ENCODE measurements around the gene SNTA1. TPM values are rescaled to one million over a fixed set of nuclear protein-coding genes. Genes with fewer than 3 reads are reported as not detected.

SNTA1 gene
- total and polyA plus RNA-seq, 2 of the 13 experiments (the other 11 are each of a cell fraction or from before 2014, with no cell fraction given): 16.4 to 18.3 TPM

DNA sequence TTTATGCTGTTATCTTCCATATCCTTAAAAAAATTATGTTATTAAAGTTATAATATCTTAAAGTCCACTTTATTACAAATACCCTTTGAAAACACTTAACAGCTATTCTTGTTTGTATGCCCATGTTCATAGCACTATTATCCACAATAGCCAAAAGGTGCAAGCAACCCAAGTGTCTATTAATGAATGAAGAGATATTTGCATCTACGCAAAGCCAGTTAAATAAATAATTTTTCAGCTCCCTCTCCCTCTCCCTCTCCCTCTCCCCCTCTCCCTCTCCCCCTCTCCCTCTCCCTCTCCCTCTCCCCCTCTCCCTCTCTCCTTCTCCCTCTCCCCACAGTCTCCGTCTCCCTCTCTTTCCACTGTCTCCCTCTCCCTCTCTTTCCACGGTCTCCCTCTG, 55.3 kb downstream of the SNTA1 start (continued):
- TF ChIP-seq DR1 (CRISPR knock-in tag; IDR thresholded peaks at IDR 0.05) (no peak), AKAP8 (CRISPR knock-in tag; IDR thresholded peaks at IDR 0.05) (no peak)

DNA sequence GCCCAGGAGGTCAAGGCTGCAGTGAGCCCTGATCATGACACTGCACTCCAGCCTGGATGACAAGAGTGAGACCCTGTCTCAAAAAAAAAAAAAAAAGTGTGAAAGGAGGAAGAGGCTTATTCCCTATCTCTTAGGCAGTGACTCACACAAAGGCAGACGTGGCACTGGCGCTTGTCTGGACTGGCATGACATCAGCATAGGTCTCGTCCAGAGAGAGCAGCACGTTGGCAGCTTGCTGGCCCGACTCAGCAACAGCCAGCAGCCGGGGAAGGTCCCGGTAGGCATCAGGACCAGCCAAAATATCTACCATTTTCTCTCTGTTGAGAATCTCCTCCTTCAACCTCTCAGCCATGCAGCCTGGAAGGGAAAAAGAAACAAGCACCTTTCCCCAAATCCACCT, 56.4 kb downstream of the SNTA1 start:
- H3K79me2 ChIP-seq (ENCODE audit: insufficient read depth, low read length): no peaks in the 10 kb centered on the region
- in situ Hi-C loops (cut with HindIII; ENCODE audit: extremely low pct_ligation_motif_present, low pct_unique_long_range_greater_than_20kb) (no loop called here), intact Hi-C loops (cut with micrococcal nuclease; ENCODE audit: unreplicated experiment) (no loop called here)
- ATAC-seq: no peak
- no peak for DNase-seq (ENCODE audit: low spot score)
- no peak overlapping the region for H3K4me2 ChIP-seq (ENCODE audit: low read depth, low read length)
- H3K9ac ChIP-seq (ENCODE audit: insufficient read depth, low read depth, low read length): no peak overlapping the region
- no peak for TF ChIP-seq PHB2 (IDR thresholded peaks at IDR 0.05; ENCODE audit: partially characterized antibody)
- TF ChIP-seq CREB1 (IDR thresholded peaks at IDR 0.05): peak; percentile 11; the same call in 1 of the 2 replicates
- no peak for TF ChIP-seq CREB1 (CRISPR knock-in tag; IDR thresholded peaks at IDR 0.05)
- 95% methylated on average over 7 of the region's 7 CpGs for WGBS (ENCODE audit: low lambda C conversion rate)
- H3K36me3 ChIP-seq (replicated peaks in 1 of 2; ENCODE audit: control insufficient read depth in 1 of 2, insufficient read depth in 2 of 2, low read length in 2 of 2): peaks cover 31 to 63% of the 10 kb centered on the region in 2 experiments
- no peaks in the 10 kb centered on the region for H3K27me3 ChIP-seq (ENCODE audit: control insufficient read depth in 1 of 2, insufficient read depth in 2 of 2, low read length in 2 of 2)
- ChIA-PET POLR2A (interaction anchor here (1.5 kb wide), 1 partner anchor 14 kb away, joined by 4 read pairs; no protein-coding TSS in a partner anchor), CTCF (ENCODE audit: low intra/inter-chr PET ratio, low total read pairs) (no interaction called here)
- no peak overlapping the region for H3K4me3 ChIP-seq (replicated peaks in 1 of 3; ENCODE audit: insufficient read depth in 1 of 3, low read depth in 2 of 3, low read length in 3 of 3)
- H4K20me1 ChIP-seq (ENCODE audit: insufficient read depth, low read length): no peaks in the 10 kb centered on the region
- no peaks in the 10 kb centered on the region for H3K4me1 ChIP-seq (ENCODE audit: insufficient read depth, low read length)
- no TSS peak for BruUV-seq (replicated peaks)
- no peak overlapping the region for H2AFZ ChIP-seq (ENCODE audit: low read length)
- H3K9me3 ChIP-seq (ENCODE audit: low read length): no peaks in the 10 kb centered on the region
- no peak overlapping the region for H3K27ac ChIP-seq (ENCODE audit: extremely low read length, insufficient read depth, low read length)
- no peak for FAIRE-seq

DNA sequence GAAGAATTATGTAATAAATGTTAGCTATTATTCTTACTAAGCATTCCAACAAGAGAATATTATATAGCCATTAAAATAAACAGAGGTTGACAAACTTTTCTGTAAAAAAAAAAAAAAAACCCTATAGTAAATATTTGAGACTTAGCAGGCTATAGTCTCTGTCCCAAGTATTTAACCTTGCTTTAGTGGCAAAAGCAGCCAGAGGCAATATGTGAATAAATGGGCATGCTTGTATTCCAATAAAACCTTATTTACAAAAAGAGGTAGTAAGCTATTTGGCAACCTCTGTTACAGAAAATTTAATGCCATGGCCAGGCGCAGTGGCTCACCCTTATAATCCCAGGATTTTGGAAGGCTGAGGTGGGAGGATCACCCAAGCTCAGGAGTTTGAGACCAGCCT, 56.9 kb downstream of the SNTA1 start:
- H2AFZ ChIP-seq (ENCODE audit: low read length): no peak overlapping the region
- 97% methylated on average over 1 of the region's 1 CpG for WGBS (ENCODE audit: low lambda C conversion rate)
- H3K36me3 ChIP-seq (replicated peaks in 1 of 2; ENCODE audit: control insufficient read depth in 1 of 2, insufficient read depth in 2 of 2, low read length in 2 of 2): peaks cover 31 to 61% of the 10 kb centered on the region in 2 experiments
- POLR2A ChIA-PET: interaction anchor here (1.5 kb wide), 1 partner anchor 13 kb away, joined by 4 read pairs; no protein-coding TSS in a partner anchor
- no peaks in the 10 kb centered on the region for H3K79me2 ChIP-seq (ENCODE audit: insufficient read depth, low read length)
- in situ Hi-C loops (cut with HindIII; ENCODE audit: extremely low pct_ligation_motif_present, low pct_unique_long_range_greater_than_20kb): no loop called here
- FAIRE-seq (no peak), DNase-seq (ENCODE audit: low spot score) (no peak), ATAC-seq (no peak)
- no peaks in the 10 kb centered on the region for H4K20me1 ChIP-seq (ENCODE audit: insufficient read depth, low read length)
- no peak overlapping the region for H3K27ac ChIP-seq (ENCODE audit: extremely low read length, insufficient read depth, low read length)
- no peak overlapping the region for H3K4me2 ChIP-seq (ENCODE audit: low read depth, low read length)
- no peaks in the 10 kb centered on the region for H3K27me3 ChIP-seq (ENCODE audit: control insufficient read depth in 1 of 2, insufficient read depth in 2 of 2, low read length in 2 of 2)
- H3K4me3 ChIP-seq (replicated peaks in 1 of 3; ENCODE audit: insufficient read depth in 1 of 3, low read depth in 2 of 3, low read length in 3 of 3): no peak overlapping the region
- H3K9me3 ChIP-seq (ENCODE audit: low read length): no peaks in the 10 kb centered on the region
- no peaks in the 10 kb centered on the region for H3K4me1 ChIP-seq (ENCODE audit: insufficient read depth, low read length)
- CTCF ChIA-PET (ENCODE audit: low intra/inter-chr PET ratio, low total read pairs): no interaction called here
- BruUV-seq (replicated peaks): no TSS peak
- no peak overlapping the region for H3K9ac ChIP-seq (ENCODE audit: insufficient read depth, low read depth, low read length)
- intact Hi-C loops (cut with micrococcal nuclease; ENCODE audit: unreplicated experiment): no loop called here
- TF ChIP-seq, protein P1, sequence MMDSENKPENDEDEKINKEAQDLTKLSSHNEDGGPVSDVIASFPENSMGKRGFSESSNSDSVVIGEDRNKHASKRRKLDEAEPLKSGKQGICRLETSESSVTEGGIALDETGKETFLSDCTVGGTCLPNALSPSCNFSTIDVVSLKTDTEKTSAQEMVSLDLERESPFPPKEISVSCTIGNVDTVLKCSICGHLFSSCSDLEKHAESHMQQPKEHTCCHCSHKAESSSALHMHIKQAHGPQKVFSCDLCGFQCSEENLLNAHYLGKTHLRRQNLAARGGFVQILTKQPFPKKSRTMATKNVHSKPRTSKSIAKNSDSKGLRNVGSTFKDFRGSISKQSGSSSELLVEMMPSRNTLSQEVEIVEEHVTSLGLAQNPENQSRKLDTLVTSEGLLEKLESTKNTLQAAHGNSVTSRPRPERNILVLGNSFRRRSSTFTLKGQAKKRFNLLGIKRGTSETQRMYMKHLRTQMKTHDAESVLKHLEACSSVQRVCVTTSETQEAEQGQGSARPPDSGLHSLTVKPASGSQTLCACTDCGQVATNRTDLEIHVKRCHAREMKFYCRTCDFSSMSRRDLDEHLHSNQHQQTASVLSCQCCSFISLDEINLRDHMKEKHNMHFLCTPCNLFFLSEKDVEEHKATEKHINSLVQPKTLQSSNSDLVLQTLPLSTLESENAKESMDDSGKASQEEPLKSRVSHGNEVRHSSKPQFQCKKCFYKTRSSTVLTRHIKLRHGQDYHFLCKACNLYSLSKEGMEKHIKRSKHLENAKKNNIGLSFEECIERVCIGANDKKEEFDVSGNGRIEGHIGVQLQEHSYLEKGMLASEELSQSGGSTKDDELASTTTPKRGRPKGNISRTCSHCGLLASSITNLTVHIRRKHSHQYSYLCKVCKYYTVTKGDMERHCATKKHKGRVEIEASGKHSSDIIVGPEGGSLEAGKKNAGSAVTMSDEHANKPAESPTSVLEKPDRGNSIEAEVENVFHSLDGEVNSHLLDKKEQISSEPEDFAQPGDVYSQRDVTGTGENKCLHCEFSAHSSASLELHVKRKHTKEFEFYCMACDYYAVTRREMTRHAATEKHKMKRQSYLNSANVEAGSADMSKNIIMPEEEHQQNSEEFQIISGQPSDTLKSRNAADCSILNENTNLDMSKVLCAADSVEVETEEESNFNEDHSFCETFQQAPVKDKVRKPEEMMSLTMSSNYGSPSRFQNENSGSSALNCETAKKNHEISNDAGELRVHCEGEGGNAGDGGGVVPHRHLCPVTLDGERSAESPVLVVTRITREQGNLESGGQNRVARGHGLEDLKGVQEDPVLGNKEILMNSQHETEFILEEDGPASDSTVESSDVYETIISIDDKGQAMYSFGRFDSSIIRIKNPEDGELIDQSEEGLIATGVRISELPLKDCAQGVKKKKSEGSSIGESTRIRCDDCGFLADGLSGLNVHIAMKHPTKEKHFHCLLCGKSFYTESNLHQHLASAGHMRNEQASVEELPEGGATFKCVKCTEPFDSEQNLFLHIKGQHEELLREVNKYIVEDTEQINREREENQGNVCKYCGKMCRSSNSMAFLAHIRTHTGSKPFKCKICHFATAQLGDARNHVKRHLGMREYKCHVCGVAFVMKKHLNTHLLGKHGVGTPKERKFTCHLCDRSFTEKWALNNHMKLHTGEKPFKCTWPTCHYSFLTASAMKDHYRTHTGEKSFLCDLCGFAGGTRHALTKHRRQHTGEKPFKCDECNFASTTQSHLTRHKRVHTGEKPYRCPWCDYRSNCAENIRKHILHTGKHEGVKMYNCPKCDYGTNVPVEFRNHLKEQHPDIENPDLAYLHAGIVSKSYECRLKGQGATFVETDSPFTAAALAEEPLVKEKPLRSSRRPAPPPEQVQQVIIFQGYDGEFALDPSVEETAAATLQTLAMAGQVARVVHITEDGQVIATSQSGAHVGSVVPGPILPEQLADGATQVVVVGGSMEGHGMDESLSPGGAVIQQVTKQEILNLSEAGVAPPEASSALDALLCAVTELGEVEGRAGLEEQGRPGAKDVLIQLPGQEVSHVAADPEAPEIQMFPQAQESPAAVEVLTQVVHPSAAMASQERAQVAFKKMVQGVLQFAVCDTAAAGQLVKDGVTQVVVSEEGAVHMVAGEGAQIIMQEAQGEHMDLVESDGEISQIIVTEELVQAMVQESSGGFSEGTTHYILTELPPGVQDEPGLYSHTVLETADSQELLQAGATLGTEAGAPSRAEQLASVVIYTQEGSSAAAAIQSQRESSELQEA (CRISPR knock-in tag; IDR thresholded peaks at IDR 0.05; ENCODE audit: not compliant biosample characterization): no peak
